Muscle layer of duodenum (tissue), 2 donors: ENCODE results near the gene CEP63.
A peak's percentile ranks its signal among the peaks of the same experiment; 100 is the strongest.

Experiments
- H3K27ac ChIP-seq: one replicate; pipeline ENCODE4 v1.7.0; 2013; ENCODE audit warnings: mild to moderate bottlenecking, low read length
- H3K27me3 ChIP-seq: one replicate; pipeline ENCODE4 v1.7.0; 2013; ENCODE audit warnings: low read depth, mild to moderate bottlenecking, control low read depth, low read length
- H3K36me3 ChIP-seq, 2 donors: one replicate each; pipeline ENCODE4 v1.7.0; 2013; ENCODE audit warnings: low read length in 2 of 2, control low read depth in 1 of 2, mild to moderate bottlenecking in 1 of 2; ENCODE audit not compliant: insufficient read depth in 2 of 2, control insufficient read depth in 1 of 2
- H3K4me1 ChIP-seq, 2 donors: one replicate each; pipeline ENCODE4 v1.7.0; 2013; ENCODE audit warnings: low read length in 2 of 2, mild to moderate bottlenecking in 2 of 2, control low read depth in 1 of 2, moderate library complexity in 1 of 2; ENCODE audit not compliant: insufficient read depth in 2 of 2, control insufficient read depth in 1 of 2
- H3K4me3 ChIP-seq, 2 donors: one replicate each; pipeline ENCODE4 v1.7.0; 2013; ENCODE audit warnings: low read length in 2 of 2, low read depth in 1 of 2, mild to moderate bottlenecking in 1 of 2
- H3K9me3 ChIP-seq, 2 donors: one replicate each; pipeline ENCODE4 v1.7.0; 2013; ENCODE audit warnings: low read length in 2 of 2, control low read depth in 1 of 2, mild to moderate bottlenecking in 1 of 2; ENCODE audit not compliant: control insufficient read depth in 1 of 2
- donor health status: healthy.

The CEP63 gene

GRCh38 chr3:134517791-134518190, 31.9 kb downstream of the CEP63 start:
- peak overlapping the region in 1 of 2 donors; percentile 16 for H3K4me3 ChIP-seq
- no peaks in the 10 kb centered on the region for H3K4me1 ChIP-seq
- H3K27me3 ChIP-seq: no peaks in the 10 kb centered on the region
- no peak overlapping the region for H3K27ac ChIP-seq
- H3K36me3 ChIP-seq: peaks cover 6 to 7% of the 10 kb centered on the region in 2 donors
- peaks cover 0 to 4% of the 10 kb centered on the region in 2 donors for H3K9me3 ChIP-seq

GRCh38 chr3:134522541-134522940, 36.7 kb downstream of the CEP63 start:
- Histone ChIP-seq H3K27ac (no peak overlapping the region), H3K4me1 (no peaks in the 10 kb centered on the region), H3K9me3 (peaks cover 0 to 29% of the 10 kb centered on the region in 2 donors), H3K27me3 (no peaks in the 10 kb centered on the region), H3K4me3 (no peak overlapping the region), H3K36me3 (peaks cover 0 to 22% of the 10 kb centered on the region in 2 donors)

DNA sequence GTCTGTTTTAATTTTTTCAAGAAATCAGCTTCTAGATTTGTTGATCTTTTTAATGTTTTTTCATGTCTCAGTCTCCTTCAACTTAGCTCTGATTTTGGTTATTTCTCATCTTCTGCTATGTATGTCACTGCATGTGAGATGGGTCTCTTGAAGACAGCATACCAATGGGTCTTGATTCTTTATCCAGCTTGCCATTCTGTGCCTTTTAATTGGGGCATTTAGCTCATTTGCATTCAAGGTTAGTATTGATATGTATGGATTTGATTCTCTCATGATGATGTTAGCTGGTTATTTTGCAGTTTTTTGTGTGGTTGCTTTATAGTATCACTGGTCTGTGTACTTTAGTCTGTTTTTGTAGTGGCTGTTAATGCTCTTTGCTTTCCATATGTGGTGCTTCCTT, 39.4 kb downstream of the CEP63 start:
- Histone ChIP-seq H3K9me3 (peaks cover 0 to 29% of the 10 kb centered on the region in 2 donors), H3K4me1 (no peaks in the 10 kb centered on the region), H3K4me3 (peak overlapping the region in 1 of 2 donors; percentile 14), H3K36me3 (peaks cover 0 to 15% of the 10 kb centered on the region in 2 donors), H3K27ac (no peak overlapping the region), H3K27me3 (no peaks in the 10 kb centered on the region)

GRCh38 chr3:134526319-134526718, 40.5 kb downstream of the CEP63 start:
- H3K4me1 ChIP-seq: no peaks in the 10 kb centered on the region
- H3K27ac ChIP-seq: no peak overlapping the region
- peaks cover 0 to 15% of the 10 kb centered on the region in 2 donors for H3K36me3 ChIP-seq
- no peaks in the 10 kb centered on the region for H3K27me3 ChIP-seq
- peaks cover 0 to 29% of the 10 kb centered on the region in 2 donors for H3K9me3 ChIP-seq
- H3K4me3 ChIP-seq: no peak overlapping the region

DNA sequence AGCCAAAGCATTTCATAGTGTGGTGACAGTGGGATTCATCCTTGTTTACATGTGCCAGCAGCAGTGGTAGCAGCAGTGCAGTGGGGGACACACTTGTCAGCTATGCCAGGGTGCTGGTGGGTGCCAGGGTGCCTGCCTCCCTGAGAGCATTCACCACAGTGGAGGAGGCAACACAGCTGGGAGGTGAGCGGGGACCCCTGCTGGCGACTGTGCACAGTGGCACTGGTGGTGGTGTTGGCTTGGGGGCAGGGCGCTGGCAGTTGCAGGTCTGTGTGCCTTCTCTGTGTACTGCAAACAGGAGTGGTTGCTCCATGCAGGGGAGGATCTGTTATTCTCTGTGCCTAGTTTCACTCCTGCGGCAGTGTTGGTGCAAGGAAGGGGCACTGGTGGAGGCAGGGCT, 41.2 kb downstream of the CEP63 start:
- Histone ChIP-seq H3K27ac (no peak overlapping the region), H3K4me3 (no peak overlapping the region), H3K27me3 (no peaks in the 10 kb centered on the region), H3K4me1 (no peaks in the 10 kb centered on the region), H3K9me3 (peaks cover 0 to 29% of the 10 kb centered on the region in 2 donors), H3K36me3 (peaks cover 0 to 15% of the 10 kb centered on the region in 2 donors)

GRCh38 chr3:134527538-134528186, 41.8 kb downstream of the CEP63 start:
- Histone ChIP-seq H3K27me3 (no peaks in the 10 kb centered on the region), H3K4me1 (no peaks in the 10 kb centered on the region), H3K9me3 (peaks cover 0 to 26% of the 10 kb centered on the region in 2 donors), H3K36me3 (peaks cover 0 to 15% of the 10 kb centered on the region in 2 donors), H3K27ac (no peak overlapping the region), H3K4me3 (no peak overlapping the region)

DNA sequence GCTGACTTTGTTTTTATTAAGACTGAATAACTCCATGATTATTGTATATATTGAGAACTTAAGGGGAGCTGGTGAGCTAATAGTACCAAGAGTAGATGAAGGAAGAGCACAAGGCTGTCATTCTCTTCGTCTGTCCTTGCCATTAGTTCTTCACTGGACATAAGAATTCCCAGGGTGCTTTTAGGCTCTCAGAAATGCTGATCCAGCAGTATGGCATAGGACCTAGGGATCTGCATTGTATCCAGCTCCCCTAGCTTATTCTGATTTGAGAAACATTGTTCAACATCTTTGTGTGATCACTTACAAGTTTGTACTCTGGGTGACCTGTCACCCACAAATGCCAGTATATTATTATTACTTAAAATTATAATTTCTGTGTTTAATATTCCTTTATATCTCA, 47.6 kb downstream of the CEP63 start:
- Histone ChIP-seq H3K27ac (no peak overlapping the region), H3K4me3 (no peak overlapping the region), H3K36me3 (peaks cover 14 to 17% of the 10 kb centered on the region in 2 donors), H3K4me1 (no peaks in the 10 kb centered on the region), H3K27me3 (no peaks in the 10 kb centered on the region), H3K9me3 (no peaks in the 10 kb centered on the region)

DNA sequence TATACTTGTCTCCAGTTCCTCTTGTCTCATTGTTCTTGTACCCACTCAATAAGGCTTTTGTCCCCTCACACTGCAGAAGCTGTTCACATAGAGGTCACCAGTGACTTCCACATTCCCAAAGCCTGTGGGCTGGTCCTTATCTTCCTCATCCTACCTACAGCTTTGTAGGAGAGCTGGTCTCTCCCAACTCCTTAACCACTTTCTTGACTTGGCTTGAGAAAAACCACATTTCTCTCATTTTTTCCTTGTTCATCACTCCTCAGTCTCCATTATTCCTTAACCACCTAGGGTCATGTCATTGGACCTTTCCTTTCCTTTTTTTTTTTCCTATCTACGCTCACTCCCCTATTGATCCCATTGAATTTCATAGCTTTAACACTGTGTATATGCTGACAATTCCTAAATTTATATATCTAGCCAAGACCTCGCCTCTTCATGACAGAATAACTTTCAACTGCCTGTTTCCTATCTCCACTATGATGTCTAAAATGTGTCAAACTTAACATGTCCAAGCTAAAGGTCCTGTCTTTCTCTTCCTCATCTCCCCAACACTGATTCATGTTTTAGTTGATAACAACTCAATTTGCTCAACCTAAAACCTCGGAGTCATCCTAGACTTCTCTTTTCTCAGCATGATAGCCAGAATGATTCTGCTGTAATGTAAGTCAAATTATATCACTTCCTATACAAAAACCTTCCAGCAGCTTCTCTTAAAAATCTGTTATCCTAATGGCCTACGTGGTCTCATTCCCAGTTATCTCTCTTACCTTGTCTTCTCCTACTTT, 49.5 kb downstream of the CEP63 start:
- Histone ChIP-seq H3K27ac (no peak overlapping the region), H3K9me3 (no peaks in the 10 kb centered on the region), H3K27me3 (no peaks in the 10 kb centered on the region), H3K4me3 (no peak overlapping the region), H3K36me3 (peaks cover 19 to 20% of the 10 kb centered on the region in 2 donors), H3K4me1 (no peaks in the 10 kb centered on the region)

DNA sequence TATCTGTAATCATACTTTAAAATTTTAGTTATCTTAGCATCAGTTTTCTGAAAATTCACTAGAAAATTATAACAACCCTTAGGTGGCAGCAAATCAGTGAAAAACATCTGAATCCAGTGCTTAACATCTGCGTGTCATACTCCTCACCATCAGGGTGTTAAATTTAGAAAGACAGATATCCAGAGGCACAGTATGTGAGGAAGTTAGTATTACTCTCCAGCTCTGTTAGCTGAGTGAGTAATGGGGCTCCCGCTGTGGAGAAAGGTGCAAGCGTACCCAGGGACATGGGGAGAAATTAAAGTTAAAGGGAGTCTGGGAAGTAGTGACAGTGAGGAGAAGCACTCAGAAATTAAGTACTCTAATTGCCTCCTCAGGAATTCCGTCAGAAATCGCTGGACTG, 50.9 kb downstream of the CEP63 start:
- H3K4me3 ChIP-seq: no peak overlapping the region
- H3K4me1 ChIP-seq: no peaks in the 10 kb centered on the region
- H3K36me3 ChIP-seq: peaks cover 19 to 24% of the 10 kb centered on the region in 2 donors
- no peaks in the 10 kb centered on the region for H3K9me3 ChIP-seq
- no peaks in the 10 kb centered on the region for H3K27me3 ChIP-seq
- H3K27ac ChIP-seq: no peak overlapping the region

GRCh38 chr3:134542287-134542958, 56.6 kb downstream of the CEP63 start:
- H3K4me3 ChIP-seq: no peak overlapping the region
- H3K27ac ChIP-seq: no peak overlapping the region
- H3K4me1 ChIP-seq: no peaks in the 10 kb centered on the region
- H3K36me3 ChIP-seq: peaks cover 19 to 30% of the 10 kb centered on the region in 2 donors
- H3K27me3 ChIP-seq: no peaks in the 10 kb centered on the region
- no peaks in the 10 kb centered on the region for H3K9me3 ChIP-seq

DNA sequence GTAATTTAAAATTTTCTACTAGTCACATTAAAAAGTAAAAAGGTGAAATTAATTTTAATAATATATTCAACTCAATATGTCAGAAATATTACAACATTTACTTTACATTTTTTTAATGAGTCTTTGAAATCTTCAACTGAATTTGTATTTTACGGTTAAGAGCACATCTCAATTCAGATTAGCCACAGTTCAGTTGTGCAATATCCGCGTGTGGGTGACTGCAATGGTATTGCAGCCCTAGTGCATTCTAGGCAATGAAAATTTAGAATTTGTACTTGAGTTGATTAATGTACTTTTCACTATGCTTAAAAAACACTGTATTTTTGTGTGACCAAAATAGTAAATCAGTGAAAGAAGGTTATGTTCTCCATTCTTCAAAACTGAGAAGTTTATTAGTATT, 57.3 kb downstream of the CEP63 start:
- Histone ChIP-seq H3K4me1 (no peaks in the 10 kb centered on the region), H3K27me3 (no peaks in the 10 kb centered on the region), H3K9me3 (no peaks in the 10 kb centered on the region), H3K4me3 (no peak overlapping the region), H3K36me3 (peaks cover 16 to 33% of the 10 kb centered on the region in 2 donors), H3K27ac (no peak overlapping the region)
